Astrocyte of the spinal cord (primary cell): ENCODE measurements around the gene KIF5C.
A peak's percentile ranks its signal among the peaks of the same experiment; 100 is the strongest.

ENCODE experiments used
- DNase-seq: peaks from one replicate; pipeline ENCODE4 v3.0.0; 2011; ENCODE audit warnings: low read depth, low spot score
- H3K4me3 ChIP-seq: 2 replicates; pipeline ENCODE4 v1.5.1; 2011; ENCODE audit warnings: low read depth, mild to moderate bottlenecking, low read length, moderate library complexity
- in situ Hi-C: cut with HindIII; loops from 2 replicates; pipeline ENCODE4 v1.10.0; 2017; ENCODE audit warnings: low sequenced_read_pairs
- TF ChIP-seq, protein P1 (sequence below): IDR thresholded peaks from 2 replicates; pipeline ENCODE4 v1.5.1; 2012; ENCODE audit warnings: low read depth, mild to moderate bottlenecking, low read length, inconsistent platforms

The KIF5C gene

GRCh38 chr2:149061133-149061745 is 186.2 kb downstream of the KIF5C start:
- no peak overlapping the region for H3K4me3 ChIP-seq
- TF ChIP-seq, protein P1, sequence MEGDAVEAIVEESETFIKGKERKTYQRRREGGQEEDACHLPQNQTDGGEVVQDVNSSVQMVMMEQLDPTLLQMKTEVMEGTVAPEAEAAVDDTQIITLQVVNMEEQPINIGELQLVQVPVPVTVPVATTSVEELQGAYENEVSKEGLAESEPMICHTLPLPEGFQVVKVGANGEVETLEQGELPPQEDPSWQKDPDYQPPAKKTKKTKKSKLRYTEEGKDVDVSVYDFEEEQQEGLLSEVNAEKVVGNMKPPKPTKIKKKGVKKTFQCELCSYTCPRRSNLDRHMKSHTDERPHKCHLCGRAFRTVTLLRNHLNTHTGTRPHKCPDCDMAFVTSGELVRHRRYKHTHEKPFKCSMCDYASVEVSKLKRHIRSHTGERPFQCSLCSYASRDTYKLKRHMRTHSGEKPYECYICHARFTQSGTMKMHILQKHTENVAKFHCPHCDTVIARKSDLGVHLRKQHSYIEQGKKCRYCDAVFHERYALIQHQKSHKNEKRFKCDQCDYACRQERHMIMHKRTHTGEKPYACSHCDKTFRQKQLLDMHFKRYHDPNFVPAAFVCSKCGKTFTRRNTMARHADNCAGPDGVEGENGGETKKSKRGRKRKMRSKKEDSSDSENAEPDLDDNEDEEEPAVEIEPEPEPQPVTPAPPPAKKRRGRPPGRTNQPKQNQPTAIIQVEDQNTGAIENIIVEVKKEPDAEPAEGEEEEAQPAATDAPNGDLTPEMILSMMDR = no peak
- in situ Hi-C loops = no loop called here
- no peak for DNase-seq

DNA sequence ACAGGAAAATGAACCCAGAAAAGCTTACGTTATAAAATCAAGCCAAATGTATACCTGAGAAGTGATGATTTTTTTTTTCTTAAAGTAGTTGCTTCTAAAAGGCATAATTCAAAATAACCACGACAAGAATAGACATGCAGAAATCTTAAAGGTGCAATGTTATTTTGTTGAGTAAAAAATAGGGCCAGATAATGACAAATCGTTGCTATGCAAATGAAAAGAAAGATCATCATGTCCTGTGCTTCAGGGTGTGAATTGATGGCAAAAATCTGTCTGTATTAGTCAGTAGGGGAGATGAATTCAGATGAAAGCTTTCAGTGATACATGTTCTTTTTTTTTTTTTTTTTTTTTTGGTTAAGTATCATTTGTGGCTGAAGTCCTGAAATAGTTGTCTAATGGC is 187.5 kb downstream of the KIF5C start:
- no peak overlapping the region for H3K4me3 ChIP-seq
- in situ Hi-C loops = no loop called here
- DNase-seq = no peak
- TF ChIP-seq, protein P1 = no peak

- DNase-seq = no peak
- no peak overlapping the region for H3K4me3 ChIP-seq
- in situ Hi-C loops = no loop called here
- TF ChIP-seq, protein P1 = no peak
Measured at GRCh38 chr2:149063177-149063576, 188.2 kb downstream of the KIF5C start.

- in situ Hi-C loops = no loop called here
- TF ChIP-seq, protein P1 = no peak
- no peak overlapping the region for H3K4me3 ChIP-seq
- DNase-seq = no peak
Measured at GRCh38 chr2:149064365-149064841, 189.4 kb downstream of the KIF5C start.

DNA sequence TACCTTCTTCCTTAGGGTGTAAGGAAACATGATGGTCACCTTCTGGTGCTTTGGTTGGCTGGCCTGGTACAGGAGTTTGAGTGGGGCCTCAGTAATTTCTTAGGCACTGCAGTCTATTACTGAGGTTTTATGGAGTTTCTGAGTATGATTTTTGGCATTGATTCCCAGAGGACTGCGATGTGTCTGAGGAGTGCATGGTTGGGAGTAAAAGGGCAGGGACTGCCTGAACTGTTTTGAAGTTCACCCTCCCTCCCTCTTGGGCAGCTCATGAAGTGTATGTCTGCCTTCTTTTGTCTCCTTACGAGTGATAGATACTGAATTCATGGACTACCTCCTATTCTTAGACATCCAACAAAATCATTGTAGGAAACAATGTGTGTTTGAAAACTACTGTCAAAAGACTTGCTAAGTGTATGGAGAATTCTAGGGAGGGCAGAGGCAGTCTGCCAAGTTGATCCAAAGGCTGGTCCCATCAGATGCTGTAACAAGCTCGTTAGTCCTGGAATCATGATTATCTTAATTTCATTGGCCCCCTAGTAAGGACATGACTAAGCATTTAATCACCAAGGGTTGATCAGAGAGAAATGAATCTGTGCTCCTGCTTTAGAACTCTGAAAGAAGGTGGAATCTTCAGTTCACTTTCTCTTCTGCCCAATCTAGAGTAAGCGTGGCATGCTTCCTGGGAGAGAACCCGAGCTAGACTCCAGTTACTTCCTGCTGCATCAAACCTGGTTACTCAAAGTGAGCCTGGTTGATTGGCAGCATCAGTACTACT is 190.0 kb downstream of the KIF5C start:
- H3K4me3 ChIP-seq = no peak overlapping the region
- DNase-seq = peak; percentile 18
- TF ChIP-seq, protein P1 = no peak
- in situ Hi-C loops = no loop called here

DNA sequence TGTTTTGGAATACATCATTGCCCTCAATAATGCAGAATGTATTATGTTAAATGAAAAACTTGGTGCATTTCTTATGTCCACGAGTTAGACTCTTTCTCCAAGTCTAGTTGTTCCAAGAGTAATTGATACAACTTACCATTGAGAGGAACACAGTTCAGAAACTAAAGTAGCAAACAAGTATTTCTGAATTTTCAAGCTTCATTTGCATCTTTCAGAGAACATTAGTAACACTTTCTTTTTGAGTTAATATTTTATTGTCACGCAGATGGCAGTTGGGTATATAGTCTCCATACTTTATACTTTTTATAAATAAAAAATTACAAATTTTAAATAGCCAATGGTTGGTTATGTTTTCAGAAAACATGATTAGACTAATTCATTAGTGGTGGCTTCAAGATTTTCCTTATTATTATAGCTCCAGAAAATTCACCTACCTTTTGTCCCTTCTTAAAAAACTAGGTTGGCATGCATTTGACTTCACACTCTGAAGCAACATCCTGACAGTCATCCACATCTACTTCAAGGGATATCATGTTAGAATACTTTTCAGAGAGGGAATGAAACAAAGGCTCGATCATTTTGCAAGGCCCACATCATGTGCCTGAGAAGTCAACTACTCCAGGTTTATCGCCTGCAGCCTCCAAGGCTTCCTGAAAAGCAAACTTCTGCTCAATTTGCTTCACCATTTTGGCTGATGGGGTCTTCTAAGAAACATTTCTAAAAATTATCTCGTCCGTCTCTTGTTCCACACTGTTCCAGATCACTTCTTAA is 193.4 kb downstream of the KIF5C start:
- peak; percentile 14 for DNase-seq
- TF ChIP-seq, protein P1 = no peak
- in situ Hi-C loops = no loop called here
- H3K4me3 ChIP-seq = no peak overlapping the region
